Measurements from ENCODE around the gene FSTL4. TPM values are rescaled to one million over a fixed set of nuclear protein-coding genes. Genes with fewer than 3 reads are reported as not detected.

Gene FSTL4
- total and polyA plus RNA-seq, 2 donors (not counting 1 experiment from before 2014, with no cell fraction given), result 0.31 to 6.7 TPM

GRCh38 chr5:133509742-133510079 is 102.6 kb downstream of the FSTL4 start:
- TF ChIP-seq EZH2 (IDR thresholded peaks at IDR 0.05; ENCODE audit: borderline replicate concordance, insufficient read depth, low read depth, low read length, poor library complexity, severe bottlenecking) (no peak), CTCF (IDR thresholded peaks at IDR 0.05) (no peak)
- no peak overlapping the region for H2AFZ ChIP-seq (ENCODE audit: insufficient read depth, low read depth, low read length, poor library complexity, severe bottlenecking)
- Mint-ChIP-seq H3K9me3 (ENCODE audit: insufficient read depth) (no peaks in the 10 kb centered on the region), H3K4me1 (no peaks in the 10 kb centered on the region), H3K27ac (no peak overlapping the region), H3K4me3 (no peak overlapping the region), H3K27me3 (peaks cover 39% of the 10 kb centered on the region)
- H3K4me2 ChIP-seq (replicated peaks; ENCODE audit: low read depth, low read length, poor library complexity, severe bottlenecking), result no peak overlapping the region
- ATAC-seq (ENCODE audit: low read depth) (no peak), DNase-seq (no peak)
- H3K36me3 ChIP-seq (replicated peaks in 1 of 2; ENCODE audit: control extremely low read depth in 1 of 2, control insufficient read depth in 1 of 2, extremely low read depth in 1 of 2, insufficient read depth in 2 of 2, low read length in 1 of 2), result no peaks in the 10 kb centered on the region
- WGBS (ENCODE audit: insufficient coverage), result 77% methylated on average over 3 of the region's 4 CpGs
- H3K9ac ChIP-seq (ENCODE audit: low read length), result no peak overlapping the region
- no peaks in the 10 kb centered on the region for H3K27me3 ChIP-seq (replicated peaks in 1 of 4; ENCODE audit: control extremely low read depth in 1 of 4, control insufficient read depth in 3 of 4, insufficient read depth in 4 of 4, low read length in 3 of 4)
- intact Hi-C loops (cut with micrococcal nuclease), result no loop called here
- H3K9me3 ChIP-seq (ENCODE audit: control extremely low read depth in 1 of 3, control insufficient read depth in 2 of 3, insufficient read depth in 1 of 3, low read length in 2 of 3), result peaks cover 0 to 3% (median 0%) of the 10 kb centered on the region in 3 donors
- H3K4me3 ChIP-seq (ENCODE audit: control extremely low read depth in 1 of 5, extremely low read depth in 1 of 5, insufficient read depth in 1 of 5, low read depth in 2 of 5, low read length in 4 of 5), result no peak overlapping the region
- H3K79me2 ChIP-seq (ENCODE audit: control insufficient read depth, insufficient read depth, low read length), result no peaks in the 10 kb centered on the region
- no peak overlapping the region for H3K27ac ChIP-seq (ENCODE audit: low read length in 2 of 2)
- no peaks in the 10 kb centered on the region for H4K20me1 ChIP-seq (ENCODE audit: control insufficient read depth, insufficient read depth, low read length, poor library complexity, severe bottlenecking)
- CTCF ChIA-PET, result no interaction called here
- no peaks in the 10 kb centered on the region for H3K4me1 ChIP-seq (ENCODE audit: control insufficient read depth in 2 of 2, insufficient read depth in 2 of 2, low read length in 2 of 2)
- POLR2A ChIA-PET, result no interaction called here

GRCh38 chr5:133508845-133509741 is 103.2 kb downstream of the FSTL4 start:
- H3K9me3 Mint-ChIP-seq (ENCODE audit: insufficient read depth), result no peaks in the 10 kb centered on the region

More at GRCh38 chr5:133508845-133509741, 103.2 kb downstream of the FSTL4 start:
- no peaks in the 10 kb centered on the region for H3K4me1 Mint-ChIP-seq
- WGBS (ENCODE audit: insufficient coverage), result 93% methylated on average over 2 of the region's 3 CpGs
- CTCF ChIA-PET, result no interaction called here
- Histone ChIP-seq H3K9ac (ENCODE audit: low read length) (no peak overlapping the region), H3K36me3 (replicated peaks in 1 of 2; ENCODE audit: control extremely low read depth in 1 of 2, control insufficient read depth in 1 of 2, extremely low read depth in 1 of 2, insufficient read depth in 2 of 2, low read length in 1 of 2) (no peaks in the 10 kb centered on the region), H3K9me3 (ENCODE audit: control extremely low read depth in 1 of 3, control insufficient read depth in 2 of 3, insufficient read depth in 1 of 3, low read length in 2 of 3) (peaks cover 0 to 3% (median 0%) of the 10 kb centered on the region in 3 donors), H3K4me2 (replicated peaks; ENCODE audit: low read depth, low read length, poor library complexity, severe bottlenecking) (no peak overlapping the region), H3K4me3 (ENCODE audit: control extremely low read depth in 1 of 5, extremely low read depth in 1 of 5, insufficient read depth in 1 of 5, low read depth in 2 of 5, low read length in 4 of 5) (no peak overlapping the region), H3K79me2 (ENCODE audit: control insufficient read depth, insufficient read depth, low read length) (no peaks in the 10 kb centered on the region), H4K20me1 (ENCODE audit: control insufficient read depth, insufficient read depth, low read length, poor library complexity, severe bottlenecking) (no peaks in the 10 kb centered on the region), H2AFZ (ENCODE audit: insufficient read depth, low read depth, low read length, poor library complexity, severe bottlenecking) (no peak overlapping the region), H3K27me3 (replicated peaks in 1 of 4; ENCODE audit: control extremely low read depth in 1 of 4, control insufficient read depth in 3 of 4, insufficient read depth in 4 of 4, low read length in 3 of 4) (peaks cover 0 to 1% (median 0%) of the 10 kb centered on the region in 4 experiments), H3K4me1 (ENCODE audit: control insufficient read depth in 2 of 2, insufficient read depth in 2 of 2, low read length in 2 of 2) (no peaks in the 10 kb centered on the region), H3K27ac (ENCODE audit: low read length in 2 of 2) (no peak overlapping the region)
- TF ChIP-seq EZH2 (IDR thresholded peaks at IDR 0.05; ENCODE audit: borderline replicate concordance, insufficient read depth, low read depth, low read length, poor library complexity, severe bottlenecking), result no peak
- TF ChIP-seq CTCF (IDR thresholded peaks at IDR 0.05), result no peak
- peaks cover 41% of the 10 kb centered on the region for H3K27me3 Mint-ChIP-seq
- H3K4me3 Mint-ChIP-seq, result no peak overlapping the region
- DNase-seq (no peak), ATAC-seq (ENCODE audit: low read depth) (no peak)
- POLR2A ChIA-PET, result no interaction called here
- intact Hi-C loops (cut with micrococcal nuclease), result no loop called here
- H3K27ac Mint-ChIP-seq, result no peak overlapping the region

All from B cell (primary cell).